Breast epithelium (tissue), 4 donors: ENCODE measurements around the gene TMEM204. TPM values are rescaled to one million over a fixed set of nuclear protein-coding genes. Genes with fewer than 3 reads are reported as not detected.

ENCODE experiments used
- DNase-seq, 2 donors: peaks; one replicate each; pipeline ENCODE4 v3.0.0-alpha.2; 2019; ENCODE audit warnings: low spot score in 2 of 2
- H3K27ac ChIP-seq, 2 donors: fragments of 200-600 bp; sonication (generic) in 1 of 2; one replicate each; pipeline ENCODE4 v1.5.1; 2016 to 2019; ENCODE audit warnings: mild to moderate bottlenecking in 1 of 2
- H3K27me3 ChIP-seq, 2 donors: fragments of 200-600 bp; sonication (generic) in 1 of 2; one replicate each; pipeline versions ENCODE4 v1.5.1 to v1.6.0; 2017 to 2019; ENCODE audit warnings: control low read depth in 1 of 2, mild to moderate bottlenecking in 1 of 2
- H3K36me3 ChIP-seq: fragments of 200-600 bp; one replicate; pipeline ENCODE4 v1.5.1; 2019
- H3K4me1 ChIP-seq, 2 donors: fragments of 200-600 bp; sonication (generic); one replicate each; pipeline ENCODE4 v1.5.1; 2016 to 2019; ENCODE audit warnings: control low read depth in 1 of 2
- H3K4me3 ChIP-seq, 3 donors: fragments of 200-600 bp; sonication (generic); 1 replicate in 2 of 3; 2 replicates in 1 of 3; pipeline ENCODE4 v1.5.1; 2016 to 2019; ENCODE audit warnings: mild to moderate bottlenecking in 3 of 3, moderate library complexity in 2 of 3
- H3K9me3 ChIP-seq, 2 donors: fragments of 200-600 bp; sonication (generic) in 1 of 2; one replicate each; pipeline ENCODE4 v1.5.1; 2016 to 2019; ENCODE audit warnings: control low read depth in 1 of 2
- POLR2A ChIP-seq: fragments of 450-650 bp; IDR thresholded peaks from one replicate; pipeline ENCODE4 v1.6.1; 2016; ENCODE audit warnings: antibody characterized with exemption, mild to moderate bottlenecking, moderate library complexity
- POLR2AphosphoS5 ChIP-seq, 3 donors: sonication (generic); formaldehyde crosslinking; IDR thresholded peaks; one replicate each; pipeline ENCODE4 v1.6.1; 2017; ENCODE audit warnings: antibody characterized with exemption in 3 of 3
- intact Hi-C: fragments of 100-400 bp; cut with DNase I; formaldehyde crosslinking; loops from one replicate; pipeline ENCODE4 v1.15.1; 2023; ENCODE audit warnings: low total_unique reads
- total RNA-seq, 3 donors: library from RNA; depleted of rRNA; stranded (reverse); fragments of >200 nt; gene quantifications; one replicate each; pipeline ENCODE4 v1.1.0, GENCODE V29; 2016
- TF ChIP-seq, protein P1 (sequence below), 3 donors: fragments of 450-650 bp; IDR thresholded peaks; one replicate each; pipeline ENCODE4 v1.5.1; 2016 to 2017; ENCODE audit warnings: antibody characterized with exemption in 3 of 3, mild to moderate bottlenecking in 3 of 3, moderate library complexity in 3 of 3

Gene TMEM204
- total RNA-seq, 3 donors from 2014 or later = 27.8 to 37.0 (median 34.1) TPM

DNA sequence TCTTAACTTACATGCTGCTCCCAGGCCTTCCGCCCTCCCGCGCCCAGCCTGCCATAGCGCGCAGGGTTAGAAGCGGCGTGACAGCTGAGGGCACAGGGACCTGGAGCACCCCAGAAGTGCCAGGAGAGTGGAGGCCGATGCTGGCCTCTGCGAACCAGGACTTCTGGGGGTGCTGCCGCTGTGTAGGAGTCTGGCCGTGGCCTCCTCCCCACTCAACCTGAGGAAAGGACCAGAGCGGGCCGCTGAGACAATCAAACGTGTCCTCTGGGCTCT lies 1.9 kb upstream of the TMEM204 start:
- TF ChIP-seq, protein P1, sequence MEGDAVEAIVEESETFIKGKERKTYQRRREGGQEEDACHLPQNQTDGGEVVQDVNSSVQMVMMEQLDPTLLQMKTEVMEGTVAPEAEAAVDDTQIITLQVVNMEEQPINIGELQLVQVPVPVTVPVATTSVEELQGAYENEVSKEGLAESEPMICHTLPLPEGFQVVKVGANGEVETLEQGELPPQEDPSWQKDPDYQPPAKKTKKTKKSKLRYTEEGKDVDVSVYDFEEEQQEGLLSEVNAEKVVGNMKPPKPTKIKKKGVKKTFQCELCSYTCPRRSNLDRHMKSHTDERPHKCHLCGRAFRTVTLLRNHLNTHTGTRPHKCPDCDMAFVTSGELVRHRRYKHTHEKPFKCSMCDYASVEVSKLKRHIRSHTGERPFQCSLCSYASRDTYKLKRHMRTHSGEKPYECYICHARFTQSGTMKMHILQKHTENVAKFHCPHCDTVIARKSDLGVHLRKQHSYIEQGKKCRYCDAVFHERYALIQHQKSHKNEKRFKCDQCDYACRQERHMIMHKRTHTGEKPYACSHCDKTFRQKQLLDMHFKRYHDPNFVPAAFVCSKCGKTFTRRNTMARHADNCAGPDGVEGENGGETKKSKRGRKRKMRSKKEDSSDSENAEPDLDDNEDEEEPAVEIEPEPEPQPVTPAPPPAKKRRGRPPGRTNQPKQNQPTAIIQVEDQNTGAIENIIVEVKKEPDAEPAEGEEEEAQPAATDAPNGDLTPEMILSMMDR (IDR thresholded peaks at IDR 0.05) = no peak
- no peak for TF ChIP-seq POLR2AphosphoS5 (IDR thresholded peaks at IDR 0.05)
- no peak for TF ChIP-seq POLR2A
- no peaks in the 10 kb centered on the region for H3K27me3 ChIP-seq
- no peaks in the 10 kb centered on the region for H3K9me3 ChIP-seq
- intact Hi-C loops = loop anchor here (10.0 kb wide), 1 partner anchor 117 kb away; the partner anchor contains the start of gene UNKL
- peak overlapping the region; percentile 13 to 91 (median 68) for H3K4me3 ChIP-seq
- H3K4me1 ChIP-seq = peaks cover 17 to 24% of the 10 kb centered on the region in 2 donors
- peak overlapping the region; percentile 84 to 97 for H3K27ac ChIP-seq
- H3K36me3 ChIP-seq = no peaks in the 10 kb centered on the region
- no peak for DNase-seq

DNA sequence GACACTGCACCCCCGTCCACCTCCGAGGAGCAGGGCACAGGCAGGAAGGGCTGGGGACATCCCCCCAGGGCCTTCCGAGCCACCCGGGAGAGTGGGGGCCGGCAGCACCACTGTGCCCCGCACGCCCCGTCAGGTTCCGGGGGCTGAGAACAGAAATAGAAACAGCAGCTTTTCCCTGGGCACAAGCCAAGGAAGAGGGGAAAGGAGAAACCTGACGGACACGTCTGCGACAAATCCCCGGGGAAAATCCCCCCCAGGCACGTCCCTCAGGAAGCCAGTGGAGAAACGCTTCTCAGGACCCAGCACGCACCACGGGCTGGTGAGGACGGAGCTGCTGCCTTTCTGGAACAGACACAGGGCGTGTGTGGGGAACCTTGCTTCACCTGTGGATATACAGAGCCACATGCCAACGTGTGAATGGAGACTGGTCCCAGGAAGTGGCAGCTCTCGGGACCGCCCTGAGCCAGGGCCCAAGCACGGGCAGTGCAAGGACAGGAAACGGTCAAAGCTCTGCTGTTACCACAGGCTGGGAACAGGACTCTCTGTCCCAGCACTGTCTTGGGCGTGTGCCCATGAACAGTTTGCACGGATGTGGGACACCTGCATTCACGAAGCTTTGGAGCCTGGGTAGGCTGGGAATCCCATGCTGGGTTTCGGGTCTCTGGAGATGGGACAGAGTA lies 1.2 kb upstream of the TMEM204 start:
- H3K9me3 ChIP-seq = no peaks in the 10 kb centered on the region
- H3K27ac ChIP-seq = peak overlapping the region; percentile 84 to 97
- intact Hi-C loops = loop anchor here (10.0 kb wide), 1 partner anchor 117 kb away; the partner anchor contains the start of gene UNKL
- H3K4me1 ChIP-seq = peaks cover 17 to 24% of the 10 kb centered on the region in 2 donors
- TF ChIP-seq, protein P1 (IDR thresholded peaks at IDR 0.05) = no peak
- TF ChIP-seq POLR2A (no peak), POLR2AphosphoS5 (IDR thresholded peaks at IDR 0.05) (peak; percentile 49 to 84 (median 80))
- H3K36me3 ChIP-seq = no peaks in the 10 kb centered on the region
- no peaks in the 10 kb centered on the region for H3K27me3 ChIP-seq
- peak; percentile 66 to 81 for DNase-seq
- H3K4me3 ChIP-seq = peak overlapping the region; percentile 68 to 91 (median 72)

DNA sequence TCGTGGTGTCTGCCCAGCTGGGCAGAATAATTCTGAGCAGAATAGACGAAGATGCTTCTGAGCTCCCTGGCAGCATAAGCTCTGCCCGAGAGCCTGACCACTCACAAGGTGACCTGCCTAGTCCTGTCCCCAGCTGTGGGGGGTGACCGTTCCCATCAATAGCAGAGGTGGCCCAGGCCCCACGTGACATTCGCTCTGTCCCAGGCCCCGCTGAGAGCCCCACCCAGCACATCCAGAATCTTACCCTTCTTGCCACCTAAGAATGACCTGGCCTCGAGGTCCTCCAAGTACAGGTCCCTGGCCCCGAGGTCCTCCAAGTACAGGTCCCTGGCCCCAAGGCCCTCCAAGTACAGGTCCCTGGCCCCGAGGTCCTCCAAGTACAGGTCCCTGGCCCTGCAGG lies 695 bp upstream of the TMEM204 start:
- Histone ChIP-seq H3K27ac (peak overlapping the region; percentile 84 to 97), H3K4me3 (peak overlapping the region; percentile 68 to 91 (median 72)), H3K27me3 (no peaks in the 10 kb centered on the region), H3K4me1 (peaks cover 17 to 24% of the 10 kb centered on the region in 2 donors), H3K36me3 (no peaks in the 10 kb centered on the region), H3K9me3 (no peaks in the 10 kb centered on the region)
- DNase-seq = no peak
- intact Hi-C loops = loop anchor here (10.0 kb wide), 1 partner anchor 118 kb away; the partner anchor contains the start of gene UNKL
- TF ChIP-seq POLR2AphosphoS5 (IDR thresholded peaks at IDR 0.05) (no peak), POLR2A (no peak)
- TF ChIP-seq, protein P1 (IDR thresholded peaks at IDR 0.05) = no peak

DNA sequence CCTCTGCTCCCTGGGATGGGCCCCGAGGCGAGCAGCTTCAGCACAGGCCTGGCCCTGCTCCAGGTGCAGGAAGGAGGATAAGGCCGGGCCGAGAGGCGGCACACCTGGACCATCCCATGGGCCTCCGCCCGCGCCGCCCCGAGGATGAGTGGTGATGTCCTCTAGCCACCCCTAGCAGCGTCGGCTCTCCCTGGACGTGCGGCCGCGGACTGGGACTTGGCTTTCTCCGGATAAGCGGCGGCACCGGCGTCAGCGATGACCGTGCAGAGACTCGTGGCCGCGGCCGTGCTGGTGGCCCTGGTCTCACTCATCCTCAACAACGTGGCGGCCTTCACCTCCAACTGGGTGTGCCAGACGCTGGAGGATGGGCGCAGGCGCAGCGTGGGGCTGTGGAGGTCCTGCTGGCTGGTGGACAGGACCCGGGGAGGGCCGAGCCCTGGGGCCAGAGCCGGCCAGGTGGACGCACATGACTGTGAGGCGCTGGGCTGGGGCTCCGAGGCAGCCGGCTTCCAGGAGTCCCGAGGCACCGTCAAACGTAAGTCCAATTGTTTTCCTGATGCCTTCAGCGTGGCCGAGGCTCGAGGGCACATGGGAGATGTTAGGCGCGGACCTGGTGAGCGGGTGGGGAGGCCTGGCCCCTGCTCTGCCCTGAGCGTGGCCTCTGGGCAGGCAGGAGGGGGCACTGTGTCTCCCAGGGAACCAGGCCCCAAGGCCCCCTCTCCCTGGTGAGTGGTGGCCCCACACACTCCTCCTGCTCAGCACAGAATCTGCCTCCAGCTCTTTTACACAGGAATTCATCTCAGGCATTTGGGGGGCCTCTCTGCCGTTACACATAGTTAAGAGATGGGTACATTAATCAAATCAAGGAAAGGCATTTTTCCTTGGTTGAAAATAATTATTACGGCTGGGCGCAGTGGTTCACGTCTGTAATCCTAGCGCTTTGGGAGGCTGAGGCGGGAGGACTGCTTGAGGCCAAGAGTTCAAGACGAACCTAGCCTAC lies 855 bp downstream of the TMEM204 start:
- no peak for TF ChIP-seq POLR2AphosphoS5 (IDR thresholded peaks at IDR 0.05)
- TF ChIP-seq POLR2A = no peak
- TF ChIP-seq, protein P1 (IDR thresholded peaks at IDR 0.05) = no peak
- peak overlapping the region; percentile 84 to 97 for H3K27ac ChIP-seq
- intact Hi-C loops = loop anchor here (10.0 kb wide), 1 partner anchor 120 kb away; the partner anchor contains the start of gene UNKL
- H3K36me3 ChIP-seq = no peaks in the 10 kb centered on the region
- peak overlapping the region; percentile 68 to 91 (median 72) for H3K4me3 ChIP-seq
- no peaks in the 10 kb centered on the region for H3K27me3 ChIP-seq
- peaks cover 17 to 24% of the 10 kb centered on the region in 2 donors for H3K4me1 ChIP-seq
- no peaks in the 10 kb centered on the region for H3K9me3 ChIP-seq
- no peak for DNase-seq
